ENCODE measurements around the gene SLC7A11.

DNA sequence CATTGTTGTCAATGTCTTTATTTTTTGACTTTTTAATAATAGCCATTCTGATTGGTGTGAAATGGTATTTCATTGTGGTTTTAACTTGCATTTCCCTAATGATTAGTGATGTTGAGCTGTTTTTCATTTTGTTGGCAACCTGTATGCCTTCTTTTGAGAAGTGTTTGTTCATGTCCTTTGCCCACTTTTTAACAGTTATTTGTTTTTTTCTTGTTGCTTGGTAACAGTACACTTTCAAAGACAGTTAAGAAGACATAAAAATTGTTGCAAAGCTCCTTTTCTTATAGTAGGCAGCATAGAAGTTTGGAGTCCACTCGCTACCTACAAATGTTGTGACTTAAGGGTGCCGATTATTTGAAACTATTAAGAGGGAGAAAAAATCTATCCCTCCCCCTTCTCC, 48.7 kb upstream of the SLC7A11 start:
- TF ChIP-seq CTCF (IDR thresholded peaks at IDR 0.05; ENCODE audit: insufficient read depth, low read depth, low read length), result no peak
- no peak for TF ChIP-seq EZH2 (IDR thresholded peaks at IDR 0.05; ENCODE audit: insufficient read depth, low read length)

All from astrocyte (in vitro differentiated cells and primary cell).